Myocyte (in vitro differentiated cells): ENCODE measurements around the gene SCAI. TPM values are rescaled to one million over a fixed set of nuclear protein-coding genes. Genes with fewer than 3 reads are reported as not detected.
"Not testable (repeated sequence)": the region's sequence is repeated elsewhere in the genome, so short reads cannot be mapped to it uniquely, and the experiment has no call there.

ENCODE experiments used
- DNase-seq: peaks from one replicate; pipeline ENCODE4 v3.0.0-alpha.2; 2012; ENCODE audit warnings: low read depth
- polyA plus RNA-seq: library from polyadenylated mRNA; unstranded; fragments of >200 nt; gene quantifications from one replicate; pipeline ENCODE4 v1.2.1, GENCODE V29; 2012; ENCODE audit warnings: missing spikeins
- total RNA-seq: library from RNA; depleted of rRNA; stranded (reverse); fragments of >200 nt; gene quantifications from 2 replicates; pipeline ENCODE4 v1.2.3, GENCODE V29; 2014

The SCAI gene
- total RNA-seq, result 7.5 and 12.5 TPM in 2 replicates
- 3.1 TPM for polyA plus RNA-seq

- DNase-seq, result peak; percentile 99
These were observed at the start of gene SCAI for GRCh38 chr9:125143377-125144090. TSS of gene SCAI (minus strand) at chr9:125143528. CDS start at chr9:125143437, 91 bp downstream.

GRCh38 chr9:125190361-125190801 is 47.1 kb upstream of the SCAI start:
- no peak for DNase-seq

GRCh38 chr9:125189361-125190289 is 46.3 kb upstream of the SCAI start, which contains the start of gene PPP6C:
TSS of gene PPP6C (minus strand) at chr9:125189803. CDS start at chr9:125189718, 85 bp downstream.
- peak; percentile 97 for DNase-seq

GRCh38 chr9:125189011-125189360 is 45.7 kb upstream of the SCAI start:
- no peak for DNase-seq

- DNase-seq, result no peak
These were observed 40.2 kb upstream of the SCAI start for GRCh38 chr9:125183561-125183960.

- no peak for DNase-seq
These were observed 39.7 kb upstream of the SCAI start for GRCh38 chr9:125183054-125183453.

GRCh38 chr9:125181756-125182155 is 38.4 kb upstream of the SCAI start:
- DNase-seq, result not testable (repeated sequence)

- DNase-seq, result no peak
These were observed 37.5 kb upstream of the SCAI start for GRCh38 chr9:125180876-125181275.

GRCh38 chr9:125179776-125180175 is 36.4 kb upstream of the SCAI start:
- DNase-seq, result not testable (repeated sequence)

GRCh38 chr9:125177888-125178287 is 34.6 kb upstream of the SCAI start:
- no peak for DNase-seq

- DNase-seq, result no peak
These were observed 33.3 kb upstream of the SCAI start for GRCh38 chr9:125176636-125177035.

GRCh38 chr9:125172031-125172755 is 28.9 kb upstream of the SCAI start:
- DNase-seq, result no peak

- no peak for DNase-seq
These were observed 26.6 kb upstream of the SCAI start for GRCh38 chr9:125169895-125170294.

- no peak for DNase-seq
These were observed 23.4 kb upstream of the SCAI start for GRCh38 chr9:125166762-125167161.

GRCh38 chr9:125162891-125163290 is 19.6 kb upstream of the SCAI start:
- not testable (repeated sequence) for DNase-seq

- no peak for DNase-seq
These were observed 18.1 kb upstream of the SCAI start for GRCh38 chr9:125161284-125161918.

GRCh38 chr9:125160750-125161149 is 17.4 kb upstream of the SCAI start:
- no peak for DNase-seq

GRCh38 chr9:125156551-125156950 is 13.2 kb upstream of the SCAI start:
- no peak for DNase-seq

- peak; percentile 25 for DNase-seq
These were observed 10.5 kb upstream of the SCAI start for GRCh38 chr9:125153712-125154367.

- DNase-seq, result no peak
These were observed 8.4 kb upstream of the SCAI start for GRCh38 chr9:125151730-125152129.
